SK-N-SH (cell line): ENCODE measurements around the gene C2orf49. TPM values are rescaled to one million over a fixed set of nuclear protein-coding genes. Genes with fewer than 3 reads are reported as not detected.

Experiments
- CTCF ChIA-PET: fragments of 300-600, 350-600 bp; formaldehyde crosslinking; extraction: SDS; loops from one replicate; lab custom pipeline; 2021; lab: Yijun Ruan, JAX
- POLR2A ChIA-PET: fragments of 350-600 bp; sonication (Branson Sonifier 250); formaldehyde crosslinking; extraction: SDS; loops from one replicate; lab custom pipeline; 2020; ENCODE audit warnings: antibody characterized with exemption, inconsistent platforms; lab: Yijun Ruan, JAX
- DNase-seq: peaks from one replicate; pipeline ENCODE4 v3.0.0; 2012
- H2AFZ ChIP-seq: fragments of 200-600 bp; sonication (generic); 2 replicates; pipeline ENCODE4 v1.8.1; 2016; ENCODE audit warnings: antibody characterized with exemption, mild to moderate bottlenecking, low read depth
- H3F3A ChIP-seq: fragments of 200-600 bp; sonication (generic); replicated peaks from 2 replicates; pipeline ENCODE3; 2016; ENCODE audit warnings: antibody characterized with exemption, mild to moderate bottlenecking; ENCODE audit not compliant: insufficient read depth
- H3K27ac ChIP-seq, 2 experiments: fragments of 200-500 bp in 1 of 2; fragments of 200-600 bp in 1 of 2; sonication (Bioruptor generic) in 1 of 2; sonication (generic), shearing (Covaris generic) in 1 of 2; 2 replicates each; pipeline versions ENCODE4 v1.5.1 to v1.6.1; 2014 to 2016; ENCODE audit warnings: low read depth in 2 of 2, inconsistent platforms in 1 of 2, low read length in 1 of 2, mild to moderate bottlenecking in 1 of 2, mixed read lengths in 1 of 2
- H3K27me3 ChIP-seq: fragments of 200-600 bp; sonication (generic), shearing (Covaris generic); 2 replicates; pipeline ENCODE4 v1.6.1; 2016; ENCODE audit warnings: mixed run types; ENCODE audit not compliant: insufficient read depth
- H3K36me3 ChIP-seq, 2 experiments: fragments of 200-500 bp in 1 of 2; fragments of 200-600 bp in 1 of 2; sonication (Bioruptor generic) in 1 of 2; sonication (generic) in 1 of 2; replicated peaks in 1 of 2; 2 replicates each; pipeline versions ENCODE3 to v1.5.1; 2014 to 2016; ENCODE audit warnings: low read length in 1 of 2, mild to moderate bottlenecking in 1 of 2; ENCODE audit not compliant: insufficient read depth in 2 of 2, control insufficient read depth in 1 of 2
- H3K4me1 ChIP-seq, 2 experiments: fragments of 200-500 bp in 1 of 2; fragments of 200-600 bp in 1 of 2; sonication (Bioruptor generic) in 1 of 2; sonication (generic), shearing (Covaris generic) in 1 of 2; 2 replicates each; pipeline versions ENCODE4 v1.5.1 to v1.6.1; 2014 to 2016; ENCODE audit warnings: low read depth in 1 of 2, low read length in 1 of 2, mixed run types in 1 of 2; ENCODE audit not compliant: insufficient read depth in 2 of 2, control insufficient read depth in 1 of 2
- H3K4me2 ChIP-seq: fragments of 200-600 bp; sonication (generic), shearing (Covaris generic); 2 replicates; pipeline ENCODE4 v1.6.1; 2017; ENCODE audit warnings: mixed run types
- H3K4me3 ChIP-seq, 2 experiments: fragments of 200-500 bp in 1 of 2; fragments of 200-600 bp in 1 of 2; sonication (Bioruptor generic) in 1 of 2; sonication (generic), shearing (Covaris generic) in 1 of 2; 2 replicates each; pipeline versions ENCODE4 v1.5.1 to v1.8.1; 2014 to 2016; ENCODE audit warnings: low read depth in 2 of 2, inconsistent platforms in 1 of 2, low read length in 1 of 2, mild to moderate bottlenecking in 1 of 2, mixed read lengths in 1 of 2, moderate library complexity in 1 of 2
- H3K79me2 ChIP-seq: fragments of 200-600 bp; sonication (generic); 2 replicates; pipeline ENCODE4 v1.8.1; 2017; ENCODE audit warnings: mild to moderate bottlenecking; ENCODE audit not compliant: insufficient read depth
- H3K9ac ChIP-seq: fragments of 200-600 bp; sonication (generic); 2 replicates; pipeline ENCODE4 v1.6.1; 2017; ENCODE audit warnings: mixed run types
- H3K9me2 ChIP-seq: fragments of 200-600 bp; sonication (generic); 2 replicates; pipeline ENCODE4 v1.6.1; 2017; ENCODE audit warnings: mixed run types
- H3K9me3 ChIP-seq: fragments of 200-600 bp; sonication (generic); 2 replicates; pipeline ENCODE4 v1.6.1; 2017; ENCODE audit warnings: mixed run types, mild to moderate bottlenecking, moderate library complexity
- H4K20me1 ChIP-seq: fragments of 200-600 bp; sonication (generic); 2 replicates; pipeline ENCODE4 v1.6.1; 2017; ENCODE audit warnings: mild to moderate bottlenecking, mixed run types; ENCODE audit not compliant: insufficient read depth
- CHD2 ChIP-seq: fragments of 150-350 bp; IDR thresholded peaks from 2 replicates; pipeline ENCODE4 v1.6.1; 2018; ENCODE audit warnings: low read length; ENCODE audit not compliant: partially characterized antibody
- FOXM1 ChIP-seq: IDR thresholded peaks from 2 replicates; pipeline ENCODE4 v1.4.0; 2012; ENCODE audit warnings: low read depth, mild to moderate bottlenecking
- NFIC ChIP-seq: IDR thresholded peaks from 2 replicates; pipeline ENCODE4 v1.4.0; 2012; ENCODE audit warnings: borderline replicate concordance
- TEAD4 ChIP-seq: IDR thresholded peaks from 2 replicates; pipeline ENCODE4 v1.4.0; 2012; ENCODE audit warnings: mild to moderate bottlenecking, borderline replicate concordance; ENCODE audit not compliant: insufficient read depth
- WGBS: methylation state at CpG from one replicate; pipeline ENCODE4 v1.1.6; 2017; ENCODE audit warnings: low lambda C conversion rate; 5-methylcytosine and 5-hydroxymethylcytosine counted together
- polyA plus RNA-seq, 3 experiments: library from polyadenylated mRNA; depleted of rRNA; stranded (reverse); fragments of >200 nt; gene quantifications; 2 replicates each; pipeline ENCODE4 v1.2.3, GENCODE V29; 2012
- TF ChIP-seq, protein P1 (sequence below): IDR thresholded peaks from 2 replicates; pipeline ENCODE4 v1.6.1; 2012; ENCODE audit warnings: mild to moderate bottlenecking, low read depth, low read length, moderate library complexity
- TF ChIP-seq, protein P2 (sequence below): IDR thresholded peaks from 2 replicates; pipeline ENCODE4 v1.4.0; 2012; ENCODE audit warnings: low read depth
- TF ChIP-seq, protein P3 (sequence below): IDR thresholded peaks from 2 replicates; pipeline ENCODE4 v1.4.0; 2012; ENCODE audit warnings: low read depth, borderline replicate concordance

C2orf49 gene
- polyA plus RNA-seq, 1 of the 3 experiments (the other 2 are of a cell fraction): 7.6 TPM

DNA sequence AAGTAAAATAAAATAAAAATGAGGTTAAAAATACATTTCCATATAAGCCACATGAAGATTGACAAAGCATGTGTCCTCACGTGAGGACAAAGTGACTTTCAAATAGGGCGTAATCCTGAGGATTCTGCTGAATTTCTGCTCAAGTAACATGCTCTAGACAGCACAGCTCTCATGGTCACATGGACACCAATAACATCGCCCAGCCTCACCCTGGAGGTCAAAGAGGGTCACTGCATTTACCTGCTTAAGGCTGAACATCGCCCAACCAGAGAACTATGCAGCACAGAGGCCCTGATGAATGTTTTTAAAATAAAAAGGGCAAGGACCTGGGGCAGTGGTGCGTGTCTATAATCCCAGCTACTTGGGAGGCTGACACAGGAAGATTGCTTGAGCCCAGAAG, 38.0 kb upstream of the C2orf49 start:
- CTCF ChIA-PET: interaction anchor here (1.0 to 2.5 kb wide), 4 partner anchors 11 to 185 kb away, joined by 3 to 7 read pairs (median 5); no protein-coding TSS in a partner anchor
- no peak overlapping the region for H3K4me3 ChIP-seq
- POLR2A ChIA-PET: no interaction called here
- H3K9ac ChIP-seq: no peak overlapping the region
- H3F3A ChIP-seq: peaks cover 7% of the 10 kb centered on the region
- no peaks in the 10 kb centered on the region for H3K9me3 ChIP-seq
- H3K79me2 ChIP-seq: peaks cover 21% of the 10 kb centered on the region
- no peak overlapping the region for H3K27ac ChIP-seq
- peaks cover 6 to 26% of the 10 kb centered on the region in 2 experiments for H3K36me3 ChIP-seq
- 96% methylated on average over 5 of the region's 5 CpGs for WGBS
- H3K27me3 ChIP-seq: no peaks in the 10 kb centered on the region
- peaks cover 0 to 3% of the 10 kb centered on the region in 2 experiments; a peak in 1 of 4 replicates for H3K4me1 ChIP-seq
- DNase-seq: no peak
- TF ChIP-seq, protein P1, sequence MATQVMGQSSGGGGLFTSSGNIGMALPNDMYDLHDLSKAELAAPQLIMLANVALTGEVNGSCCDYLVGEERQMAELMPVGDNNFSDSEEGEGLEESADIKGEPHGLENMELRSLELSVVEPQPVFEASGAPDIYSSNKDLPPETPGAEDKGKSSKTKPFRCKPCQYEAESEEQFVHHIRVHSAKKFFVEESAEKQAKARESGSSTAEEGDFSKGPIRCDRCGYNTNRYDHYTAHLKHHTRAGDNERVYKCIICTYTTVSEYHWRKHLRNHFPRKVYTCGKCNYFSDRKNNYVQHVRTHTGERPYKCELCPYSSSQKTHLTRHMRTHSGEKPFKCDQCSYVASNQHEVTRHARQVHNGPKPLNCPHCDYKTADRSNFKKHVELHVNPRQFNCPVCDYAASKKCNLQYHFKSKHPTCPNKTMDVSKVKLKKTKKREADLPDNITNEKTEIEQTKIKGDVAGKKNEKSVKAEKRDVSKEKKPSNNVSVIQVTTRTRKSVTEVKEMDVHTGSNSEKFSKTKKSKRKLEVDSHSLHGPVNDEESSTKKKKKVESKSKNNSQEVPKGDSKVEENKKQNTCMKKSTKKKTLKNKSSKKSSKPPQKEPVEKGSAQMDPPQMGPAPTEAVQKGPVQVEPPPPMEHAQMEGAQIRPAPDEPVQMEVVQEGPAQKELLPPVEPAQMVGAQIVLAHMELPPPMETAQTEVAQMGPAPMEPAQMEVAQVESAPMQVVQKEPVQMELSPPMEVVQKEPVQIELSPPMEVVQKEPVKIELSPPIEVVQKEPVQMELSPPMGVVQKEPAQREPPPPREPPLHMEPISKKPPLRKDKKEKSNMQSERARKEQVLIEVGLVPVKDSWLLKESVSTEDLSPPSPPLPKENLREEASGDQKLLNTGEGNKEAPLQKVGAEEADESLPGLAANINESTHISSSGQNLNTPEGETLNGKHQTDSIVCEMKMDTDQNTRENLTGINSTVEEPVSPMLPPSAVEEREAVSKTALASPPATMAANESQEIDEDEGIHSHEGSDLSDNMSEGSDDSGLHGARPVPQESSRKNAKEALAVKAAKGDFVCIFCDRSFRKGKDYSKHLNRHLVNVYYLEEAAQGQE: no peak
- TF ChIP-seq NFIC: no peak
- TF ChIP-seq TEAD4: no peak
- TF ChIP-seq, all 33 proteins: peak for 0
- H3K4me2 ChIP-seq: no peak overlapping the region
- H2AFZ ChIP-seq: no peak overlapping the region
- 0 out of 2 replicates have a peak, but pooled peaks cover 3% of the 10 kb centered on the region for H4K20me1 ChIP-seq
- H3K9me2 ChIP-seq: no peaks in the 10 kb centered on the region

DNA sequence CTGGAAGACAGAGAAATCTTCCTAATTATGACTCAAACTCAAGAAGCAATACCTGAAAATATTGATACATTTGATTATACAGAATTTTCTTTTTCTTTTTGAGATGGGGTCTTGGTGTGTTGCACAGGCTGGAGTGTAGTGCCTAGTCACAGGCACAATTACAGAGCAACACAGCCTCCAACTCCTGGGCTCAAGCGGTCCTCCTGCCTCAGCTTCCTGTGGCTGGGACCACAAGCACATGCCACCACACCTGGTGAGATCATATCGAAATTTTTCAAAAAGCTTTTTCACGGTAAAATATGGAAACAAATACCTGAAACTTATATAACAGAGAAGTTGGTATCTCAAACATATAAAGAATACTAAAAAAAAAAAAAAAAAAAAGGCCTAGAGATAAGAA, 35.7 kb upstream of the C2orf49 start:
- no peaks in the 10 kb centered on the region for H3K27me3 ChIP-seq
- no peaks in the 10 kb centered on the region for H3K9me2 ChIP-seq
- H3K9me3 ChIP-seq: no peaks in the 10 kb centered on the region
- no peaks in the 10 kb centered on the region for H3K4me1 ChIP-seq
- H3K4me3 ChIP-seq: no peak overlapping the region
- no peak overlapping the region for H2AFZ ChIP-seq
- 94% methylated on average over 3 of the region's 3 CpGs for WGBS
- H3K27ac ChIP-seq: no peak overlapping the region
- H3K79me2 ChIP-seq: peaks cover 25% of the 10 kb centered on the region
- ChIA-PET POLR2A (no interaction called here), CTCF (interaction anchor here (0.9 to 2.1 kb wide), 3 partner anchors 64 to 187 kb away, joined by 3 to 5 read pairs (median 4); no protein-coding TSS in a partner anchor)
- H3K36me3 ChIP-seq: peaks cover 0 to 18% of the 10 kb centered on the region in 2 experiments
- no peak for TF ChIP-seq FOXM1
- TF ChIP-seq, protein P2, sequence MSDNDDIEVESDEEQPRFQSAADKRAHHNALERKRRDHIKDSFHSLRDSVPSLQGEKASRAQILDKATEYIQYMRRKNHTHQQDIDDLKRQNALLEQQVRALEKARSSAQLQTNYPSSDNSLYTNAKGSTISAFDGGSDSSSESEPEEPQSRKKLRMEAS: no peak
- TF ChIP-seq, protein P3, sequence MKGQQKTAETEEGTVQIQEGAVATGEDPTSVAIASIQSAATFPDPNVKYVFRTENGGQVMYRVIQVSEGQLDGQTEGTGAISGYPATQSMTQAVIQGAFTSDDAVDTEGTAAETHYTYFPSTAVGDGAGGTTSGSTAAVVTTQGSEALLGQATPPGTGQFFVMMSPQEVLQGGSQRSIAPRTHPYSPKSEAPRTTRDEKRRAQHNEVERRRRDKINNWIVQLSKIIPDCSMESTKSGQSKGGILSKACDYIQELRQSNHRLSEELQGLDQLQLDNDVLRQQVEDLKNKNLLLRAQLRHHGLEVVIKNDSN: no peak
- TF ChIP-seq CHD2: no peak
- H4K20me1 ChIP-seq: 0 out of 2 replicates have a peak, but pooled peaks cover 3% of the 10 kb centered on the region
- no peak overlapping the region for H3K9ac ChIP-seq
- H3K4me2 ChIP-seq: no peak overlapping the region
- no peak for DNase-seq
- no peaks in the 10 kb centered on the region for H3F3A ChIP-seq
